OCI-LY1 (cell line): ENCODE data around the gene COLEC12.

Experiments
- CTCF ChIP-seq: fragments of 200-600 bp; sonication (generic), shearing (Covaris generic); IDR thresholded peaks from 2 replicates; pipeline ENCODE4 v1.5.1; 2017; ENCODE audit warnings: mild to moderate bottlenecking, antibody characterized with exemption, low read length, moderate library complexity, mixed read lengths
- EZH2 ChIP-seq: fragments of 200-600 bp; sonication (generic), shearing (Covaris generic); IDR thresholded peaks from 2 replicates; pipeline ENCODE4 v1.8.0; 2017; ENCODE audit warnings: borderline replicate concordance, mixed run types, mild to moderate bottlenecking, antibody characterized with exemption, low read length, moderate library complexity, mixed read lengths

- TF ChIP-seq CTCF (no peak), EZH2 (no peak)
Observed at GRCh38 chr18:460791-461190, 39.7 kb downstream of the COLEC12 start.
